ENCODE measurements around the gene C1RL. TPM values are rescaled to one million over a fixed set of nuclear protein-coding genes. Genes with fewer than 3 reads are reported as not detected.

Gene C1RL
- total RNA-seq, 4 donors from 2014 or later, result 39.2 to 153 (median 59.5) TPM

DNA sequence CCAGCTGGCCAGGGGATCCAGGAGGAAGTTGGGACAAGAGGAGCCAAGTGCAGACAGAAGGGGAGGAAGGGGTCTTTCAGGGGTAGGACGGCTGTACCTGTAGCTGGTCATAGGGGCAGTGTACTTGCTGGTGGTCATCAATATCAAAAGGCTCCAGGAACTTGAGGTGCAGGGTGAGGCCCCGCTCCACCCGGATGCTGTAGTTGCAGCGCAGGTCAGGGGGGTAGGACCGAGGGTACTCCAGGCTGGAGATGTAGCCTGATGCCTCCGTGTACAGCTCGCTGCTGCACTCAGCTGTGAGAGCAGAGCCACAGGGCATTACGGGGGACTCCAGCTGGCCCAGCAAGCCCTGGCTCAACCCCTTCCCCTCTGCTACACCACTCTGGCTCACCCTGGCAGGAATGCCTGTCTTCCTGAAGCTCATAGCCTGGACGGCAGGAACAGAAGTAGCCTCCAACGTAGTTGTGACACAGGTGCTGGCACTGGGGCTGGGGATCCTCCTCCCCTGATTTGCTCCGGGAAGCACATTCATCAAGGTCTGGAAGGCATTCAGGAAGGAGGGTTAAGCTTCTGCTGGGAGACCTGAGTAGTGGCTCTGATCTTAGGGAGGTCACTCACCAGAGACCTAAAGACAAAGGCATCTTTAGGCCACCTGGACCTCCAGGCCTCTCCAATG is 19.7 kb downstream of the C1RL start:
- intact Hi-C loops (cut with DNase I), result no loop called here
- TF ChIP-seq, protein P1, sequence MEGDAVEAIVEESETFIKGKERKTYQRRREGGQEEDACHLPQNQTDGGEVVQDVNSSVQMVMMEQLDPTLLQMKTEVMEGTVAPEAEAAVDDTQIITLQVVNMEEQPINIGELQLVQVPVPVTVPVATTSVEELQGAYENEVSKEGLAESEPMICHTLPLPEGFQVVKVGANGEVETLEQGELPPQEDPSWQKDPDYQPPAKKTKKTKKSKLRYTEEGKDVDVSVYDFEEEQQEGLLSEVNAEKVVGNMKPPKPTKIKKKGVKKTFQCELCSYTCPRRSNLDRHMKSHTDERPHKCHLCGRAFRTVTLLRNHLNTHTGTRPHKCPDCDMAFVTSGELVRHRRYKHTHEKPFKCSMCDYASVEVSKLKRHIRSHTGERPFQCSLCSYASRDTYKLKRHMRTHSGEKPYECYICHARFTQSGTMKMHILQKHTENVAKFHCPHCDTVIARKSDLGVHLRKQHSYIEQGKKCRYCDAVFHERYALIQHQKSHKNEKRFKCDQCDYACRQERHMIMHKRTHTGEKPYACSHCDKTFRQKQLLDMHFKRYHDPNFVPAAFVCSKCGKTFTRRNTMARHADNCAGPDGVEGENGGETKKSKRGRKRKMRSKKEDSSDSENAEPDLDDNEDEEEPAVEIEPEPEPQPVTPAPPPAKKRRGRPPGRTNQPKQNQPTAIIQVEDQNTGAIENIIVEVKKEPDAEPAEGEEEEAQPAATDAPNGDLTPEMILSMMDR (IDR thresholded peaks at IDR 0.05), result no peak
- no peak for TF ChIP-seq POLR2A (IDR thresholded peaks at IDR 0.05)
- WGBS, 2 donors, result 80 to 88% methylated on average over 2 to 9 of the region's 11 CpGs
- H3K9me3 ChIP-seq, result no peaks in the 10 kb centered on the region
- DNase-seq, result no peak
- H3K4me1 ChIP-seq, result peaks cover 0 to 21% of the 10 kb centered on the region in 2 donors
- H3K27ac ChIP-seq, result peak overlapping the region in 2 of 3 donors; percentile 34 to 63
- H3K27me3 ChIP-seq, result no peaks in the 10 kb centered on the region
- H3K4me3 ChIP-seq (replicated peaks in 1 of 3), result no peak overlapping the region
- peaks cover 0 to 5% of the 10 kb centered on the region in 2 donors for H3K36me3 ChIP-seq

DNA sequence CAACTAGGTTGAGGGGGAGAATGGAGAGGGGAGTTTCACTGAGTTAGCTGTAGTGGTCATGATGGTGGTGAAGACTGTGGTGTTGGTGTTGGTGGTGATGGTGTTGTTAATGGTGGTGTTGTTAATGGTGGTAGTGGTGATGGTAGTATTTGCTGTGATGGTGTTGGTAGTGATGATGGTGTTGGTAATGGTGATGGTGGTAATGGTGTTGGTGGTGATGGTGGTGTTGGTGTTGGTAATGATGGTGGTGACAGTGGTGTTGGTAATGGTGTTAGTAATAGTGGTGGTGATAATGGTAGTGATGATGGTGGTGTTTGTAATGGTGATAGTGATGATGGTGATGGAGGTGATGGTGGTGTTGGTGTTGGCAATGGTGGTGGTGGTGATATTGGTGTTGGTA is 25.9 kb downstream of the C1RL start:
- DNase-seq, result no peak
- no peak overlapping the region for H3K27ac ChIP-seq
- TF ChIP-seq, protein P1 (IDR thresholded peaks at IDR 0.05), result no peak
- no peak for TF ChIP-seq POLR2A (IDR thresholded peaks at IDR 0.05)
- H3K9me3 ChIP-seq, result no peaks in the 10 kb centered on the region
- no peak overlapping the region for H3K4me3 ChIP-seq (replicated peaks in 1 of 3)
- intact Hi-C loops (cut with DNase I), result no loop called here
- H3K4me1 ChIP-seq, result peaks cover 13 to 26% of the 10 kb centered on the region in 2 donors
- H3K36me3 ChIP-seq, result peaks cover 0 to 5% of the 10 kb centered on the region in 2 donors
- no peaks in the 10 kb centered on the region for H3K27me3 ChIP-seq

DNA sequence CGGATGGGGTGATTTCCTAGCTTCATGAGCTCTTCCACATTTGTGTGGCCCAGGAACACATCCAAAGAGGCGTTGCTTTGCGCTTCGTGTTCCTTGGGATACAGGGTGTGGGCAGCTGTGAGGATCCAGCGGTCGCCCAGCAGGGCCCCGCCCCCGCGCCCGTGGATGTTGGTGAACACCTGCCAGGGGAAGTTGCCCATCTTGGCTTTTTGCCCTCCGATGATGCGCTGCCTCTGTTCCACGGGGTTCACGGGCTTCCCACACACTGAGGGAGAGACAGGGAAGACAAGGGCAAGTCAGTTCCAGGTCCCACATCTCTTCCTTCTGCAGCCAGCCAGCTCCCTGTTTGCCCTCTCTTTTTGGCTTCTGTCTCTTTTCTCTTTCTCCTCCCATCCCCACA is 28.0 kb downstream of the C1RL start:
- Histone ChIP-seq H3K36me3 (peaks cover 0 to 5% of the 10 kb centered on the region in 2 donors), H3K4me3 (replicated peaks in 1 of 3) (no peak overlapping the region), H3K27me3 (no peaks in the 10 kb centered on the region), H3K27ac (no peak overlapping the region), H3K9me3 (no peaks in the 10 kb centered on the region), H3K4me1 (peaks cover 13 to 26% of the 10 kb centered on the region in 2 donors)
- intact Hi-C loops (cut with DNase I), result no loop called here
- no peak for DNase-seq
- TF ChIP-seq POLR2A (IDR thresholded peaks at IDR 0.05), result no peak
- TF ChIP-seq, protein P1 (IDR thresholded peaks at IDR 0.05), result no peak
- WGBS, 2 donors, result 92 to 95% methylated on average over 14 of the region's 14 CpGs

DNA sequence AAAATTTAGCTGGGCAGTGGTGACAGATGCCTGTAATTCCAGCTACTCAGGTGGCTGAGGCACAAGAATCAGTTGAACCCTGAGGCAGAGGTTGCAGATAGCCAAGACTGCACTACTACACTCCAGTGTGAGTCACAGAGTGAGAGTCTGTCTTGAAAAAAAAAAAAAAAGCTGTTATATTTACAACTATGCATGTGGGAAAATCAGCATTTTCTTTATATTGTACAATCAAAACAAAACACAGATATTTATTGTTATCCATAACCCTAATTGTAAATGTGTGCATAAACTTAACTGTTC is 29.2 kb downstream of the C1RL start:
- DNase-seq, result no peak
- TF ChIP-seq POLR2A (IDR thresholded peaks at IDR 0.05), result no peak
- TF ChIP-seq, protein P1 (IDR thresholded peaks at IDR 0.05), result no peak
- Histone ChIP-seq H3K4me1 (peaks cover 13 to 26% of the 10 kb centered on the region in 2 donors), H3K4me3 (replicated peaks in 1 of 3) (no peak overlapping the region), H3K9me3 (no peaks in the 10 kb centered on the region), H3K27me3 (no peaks in the 10 kb centered on the region), H3K36me3 (peaks cover 0 to 3% of the 10 kb centered on the region in 2 donors), H3K27ac (peak overlapping the region; percentile 63 to 72 (median 72))
- intact Hi-C loops (cut with DNase I), result no loop called here

DNA sequence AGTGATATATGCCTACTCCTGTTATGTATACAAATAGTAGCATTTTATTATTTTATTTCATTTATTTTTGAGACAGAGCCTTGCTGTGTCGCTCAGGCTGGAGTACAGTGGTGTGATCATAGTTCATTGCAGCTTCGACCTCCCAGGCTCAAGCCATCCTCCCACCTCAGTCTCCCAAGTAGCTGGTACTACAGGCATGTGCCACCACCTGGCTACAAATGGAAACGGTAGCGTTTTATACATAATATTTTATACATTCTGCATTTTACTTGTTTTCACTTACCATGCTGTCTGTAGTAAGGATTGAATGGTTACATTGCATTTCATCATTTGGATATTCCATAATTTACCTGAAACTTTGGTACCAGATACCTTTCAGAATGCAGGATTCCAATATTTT is 30.9 kb downstream of the C1RL start:
- Histone ChIP-seq H3K36me3 (no peaks in the 10 kb centered on the region), H3K4me1 (peaks cover 13 to 26% of the 10 kb centered on the region in 2 donors), H3K4me3 (replicated peaks in 1 of 3) (no peak overlapping the region), H3K9me3 (no peaks in the 10 kb centered on the region), H3K27me3 (no peaks in the 10 kb centered on the region), H3K27ac (no peak overlapping the region)
- no peak for DNase-seq
- intact Hi-C loops (cut with DNase I), result no loop called here
- TF ChIP-seq POLR2A (IDR thresholded peaks at IDR 0.05), result no peak
- TF ChIP-seq, protein P1 (IDR thresholded peaks at IDR 0.05), result no peak
- WGBS, 2 donors, result 77 to 78% methylated on average over 4 of the region's 4 CpGs

Measured in thyroid gland (tissue), 4 donors.